HFF-Myc (cell line): ENCODE data around the gene FBN2.

ENCODE experiments used
- DNase-seq: peaks from one replicate; pipeline ENCODE4 v3.0.0-alpha.2; 2011; ENCODE audit warnings: low read depth; ENCODE audit errors: extremely low read depth
- H3K4me3 ChIP-seq: replicated peaks from 2 replicates; pipeline ENCODE4 v1.5.1; 2011; ENCODE audit warnings: low read depth, mild to moderate bottlenecking, control low read depth, low read length
- TF ChIP-seq, protein P1 (sequence below): IDR thresholded peaks from 2 replicates; pipeline ENCODE4 v1.5.1; 2012; ENCODE audit warnings: mild to moderate bottlenecking, low read depth, low read length, control low read depth; ENCODE audit errors: missing control alignments

FBN2 gene

DNA sequence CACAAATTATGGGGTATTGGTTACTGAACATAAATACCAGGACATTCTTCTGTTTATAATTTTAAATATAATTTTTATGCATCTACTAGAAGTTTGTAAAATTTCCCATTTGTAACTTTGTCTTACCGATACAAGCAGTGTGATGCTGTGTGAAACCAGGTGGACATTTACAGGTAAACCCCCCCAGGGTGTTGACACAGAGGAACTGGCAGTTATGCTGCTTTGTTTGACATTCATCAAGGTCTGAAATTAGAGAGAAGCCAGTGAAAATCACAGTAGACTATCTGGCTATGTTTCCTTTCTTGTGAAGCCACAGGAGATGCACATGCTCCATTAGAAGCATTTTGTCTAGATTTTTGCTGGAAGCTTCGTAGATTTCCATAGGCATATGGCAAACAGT, 263.6 kb downstream of the FBN2 start:
- no peak overlapping the region for H3K4me3 ChIP-seq
- TF ChIP-seq, protein P1, sequence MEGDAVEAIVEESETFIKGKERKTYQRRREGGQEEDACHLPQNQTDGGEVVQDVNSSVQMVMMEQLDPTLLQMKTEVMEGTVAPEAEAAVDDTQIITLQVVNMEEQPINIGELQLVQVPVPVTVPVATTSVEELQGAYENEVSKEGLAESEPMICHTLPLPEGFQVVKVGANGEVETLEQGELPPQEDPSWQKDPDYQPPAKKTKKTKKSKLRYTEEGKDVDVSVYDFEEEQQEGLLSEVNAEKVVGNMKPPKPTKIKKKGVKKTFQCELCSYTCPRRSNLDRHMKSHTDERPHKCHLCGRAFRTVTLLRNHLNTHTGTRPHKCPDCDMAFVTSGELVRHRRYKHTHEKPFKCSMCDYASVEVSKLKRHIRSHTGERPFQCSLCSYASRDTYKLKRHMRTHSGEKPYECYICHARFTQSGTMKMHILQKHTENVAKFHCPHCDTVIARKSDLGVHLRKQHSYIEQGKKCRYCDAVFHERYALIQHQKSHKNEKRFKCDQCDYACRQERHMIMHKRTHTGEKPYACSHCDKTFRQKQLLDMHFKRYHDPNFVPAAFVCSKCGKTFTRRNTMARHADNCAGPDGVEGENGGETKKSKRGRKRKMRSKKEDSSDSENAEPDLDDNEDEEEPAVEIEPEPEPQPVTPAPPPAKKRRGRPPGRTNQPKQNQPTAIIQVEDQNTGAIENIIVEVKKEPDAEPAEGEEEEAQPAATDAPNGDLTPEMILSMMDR: no peak
- no peak for DNase-seq

DNA sequence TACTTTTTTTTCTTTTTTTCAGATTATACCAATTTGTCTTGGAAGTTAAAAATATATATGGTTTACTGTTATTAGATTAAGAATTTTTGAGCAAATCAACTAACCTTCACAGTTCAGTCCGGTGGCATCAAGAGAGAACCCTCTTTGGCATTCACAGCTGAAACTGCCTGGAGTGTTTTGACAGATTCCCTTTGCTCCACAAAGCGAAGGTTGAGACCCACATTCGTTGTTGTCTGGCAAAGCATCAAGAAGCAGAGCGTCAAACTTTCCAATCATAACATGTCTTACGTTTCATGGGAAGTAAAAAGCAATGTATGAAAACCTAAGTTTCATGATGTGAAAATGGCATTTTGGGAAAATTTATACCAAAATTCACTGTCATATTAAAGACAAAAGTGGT, 264.3 kb downstream of the FBN2 start:
- no peak overlapping the region for H3K4me3 ChIP-seq
- no peak for DNase-seq
- TF ChIP-seq, protein P1: no peak

DNA sequence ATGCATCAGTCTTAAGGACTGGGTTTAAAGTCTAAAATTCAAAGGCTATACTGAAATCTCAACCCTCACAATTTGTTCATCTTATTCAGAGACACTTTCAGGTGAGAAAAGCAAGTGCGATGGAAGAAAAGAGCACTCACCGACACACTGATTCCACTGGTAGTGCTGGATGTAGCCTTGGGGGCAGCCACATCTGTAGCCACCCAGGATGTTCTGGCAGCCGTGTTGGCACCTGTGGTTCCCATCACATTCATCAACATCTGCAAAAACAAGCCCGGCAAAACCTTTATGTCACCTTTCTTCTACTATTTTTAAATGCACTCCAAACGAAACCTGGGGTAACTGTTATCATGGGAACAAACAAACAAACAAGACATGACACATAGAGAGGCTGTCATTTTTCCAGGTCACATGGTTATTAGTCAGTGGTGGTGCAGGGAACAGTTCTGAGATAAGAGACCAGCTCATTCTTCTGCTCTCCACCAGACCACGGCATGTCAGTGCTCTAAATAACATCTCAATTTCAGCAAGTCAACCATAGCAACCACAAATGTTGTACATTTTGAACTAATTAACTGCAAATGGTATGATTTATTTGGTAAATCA, 266.1 kb downstream of the FBN2 start:
- peak; percentile 45 for DNase-seq
- H3K4me3 ChIP-seq: no peak overlapping the region
- TF ChIP-seq, protein P1: no peak

DNA sequence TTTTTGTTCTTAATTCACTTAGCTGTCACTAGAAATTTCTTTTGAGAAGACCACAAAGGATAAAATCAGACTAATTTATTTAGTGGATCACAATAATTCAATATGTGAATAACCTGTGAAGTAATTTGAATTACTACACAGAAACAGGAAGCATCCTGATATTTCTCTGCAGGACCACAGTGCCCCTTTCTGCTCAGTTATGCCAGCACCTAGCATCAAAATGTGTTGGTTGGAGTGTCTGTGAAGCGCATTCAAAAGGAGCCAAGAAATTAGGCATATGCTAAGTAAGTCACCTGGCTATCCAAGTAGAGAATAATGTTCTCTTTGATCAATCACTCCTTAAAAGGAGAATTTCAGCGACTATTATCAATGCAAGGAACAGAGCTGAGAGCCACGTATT, 267.0 kb downstream of the FBN2 start:
- H3K4me3 ChIP-seq: no peak overlapping the region
- TF ChIP-seq, protein P1: no peak
- DNase-seq: no peak

DNA sequence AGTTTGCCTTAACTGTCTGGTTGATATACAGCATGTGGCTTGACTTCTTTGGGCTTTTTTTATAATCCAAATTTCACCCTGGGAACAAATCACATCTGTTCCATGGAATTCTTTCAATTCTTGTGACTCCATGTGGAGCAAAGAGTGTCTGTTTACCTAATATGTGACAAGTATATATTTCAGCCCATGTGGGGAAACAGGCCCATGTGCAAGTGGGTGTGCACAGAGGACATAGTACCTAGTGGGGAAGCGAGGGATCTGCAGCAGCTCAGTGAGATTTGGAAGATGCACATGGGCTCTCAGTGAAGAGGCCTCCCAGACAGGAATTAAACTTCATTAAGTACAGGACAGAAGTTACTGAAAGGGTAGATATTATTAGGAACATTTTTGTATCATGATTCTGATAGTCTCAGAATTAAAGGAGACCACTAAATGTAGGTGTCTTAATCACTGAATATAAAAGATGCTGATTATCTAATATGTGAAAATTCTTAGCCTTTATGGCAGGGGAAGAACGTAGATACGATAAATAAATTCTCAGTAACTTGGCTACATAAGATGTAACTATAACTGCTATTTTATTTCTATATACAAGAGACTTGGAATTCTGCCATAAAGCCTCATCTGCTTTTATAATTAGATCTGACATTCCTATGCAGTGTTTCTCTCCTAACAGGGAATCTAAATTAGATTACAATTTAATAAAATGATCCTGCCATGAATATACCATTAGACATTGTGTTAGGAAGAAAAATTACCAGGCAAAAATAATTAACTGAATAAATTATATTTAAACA, 273.3 kb downstream of the FBN2 start:
- DNase-seq: no peak
- no peak overlapping the region for H3K4me3 ChIP-seq
- TF ChIP-seq, protein P1: no peak

DNA sequence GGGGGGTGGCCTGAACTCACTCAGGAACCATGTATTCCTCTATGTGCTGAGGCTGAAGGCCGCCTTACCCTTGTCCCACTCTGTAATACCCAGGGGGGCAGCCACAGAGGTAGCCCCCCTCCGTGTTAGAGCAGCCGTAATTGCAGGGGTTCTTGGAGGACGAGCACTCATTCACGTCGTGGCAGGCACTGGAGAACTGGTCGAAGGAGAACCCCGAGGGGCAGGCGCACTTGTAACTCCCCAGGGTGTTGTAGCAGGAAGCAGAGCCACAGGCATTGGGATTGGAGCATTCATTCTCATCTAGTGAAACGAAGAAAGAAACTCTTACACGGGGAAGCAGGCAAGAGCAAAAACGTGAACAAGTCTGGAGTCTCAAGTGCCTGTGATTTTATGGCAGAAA, 274.7 kb downstream of the FBN2 start:
- H3K4me3 ChIP-seq: no peak overlapping the region
- TF ChIP-seq, protein P1: no peak
- no peak for DNase-seq

DNA sequence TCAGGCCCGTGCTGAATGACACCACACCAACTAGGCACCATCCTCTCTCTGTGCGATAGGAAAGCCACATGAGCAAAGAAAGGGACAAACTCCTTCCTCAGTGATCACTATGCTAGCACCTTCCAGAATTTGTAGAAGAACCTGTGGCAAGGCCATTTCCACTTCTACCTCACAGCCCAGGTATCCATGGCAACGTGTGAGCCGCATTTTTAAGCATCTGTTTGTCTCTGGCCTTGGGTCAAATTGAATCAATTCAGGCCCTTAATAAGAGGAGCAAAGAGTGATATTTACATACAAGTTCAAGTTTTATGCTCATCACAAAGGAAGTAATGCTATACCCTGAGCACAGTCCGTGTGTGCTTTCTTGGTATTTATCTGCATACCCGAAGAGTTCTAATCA, 275.1 kb downstream of the FBN2 start:
- DNase-seq: no peak
- no peak overlapping the region for H3K4me3 ChIP-seq
- TF ChIP-seq, protein P1: no peak
